ENCODE measurements around the gene TAGLN2.

TAGLN2 gene

DNA sequence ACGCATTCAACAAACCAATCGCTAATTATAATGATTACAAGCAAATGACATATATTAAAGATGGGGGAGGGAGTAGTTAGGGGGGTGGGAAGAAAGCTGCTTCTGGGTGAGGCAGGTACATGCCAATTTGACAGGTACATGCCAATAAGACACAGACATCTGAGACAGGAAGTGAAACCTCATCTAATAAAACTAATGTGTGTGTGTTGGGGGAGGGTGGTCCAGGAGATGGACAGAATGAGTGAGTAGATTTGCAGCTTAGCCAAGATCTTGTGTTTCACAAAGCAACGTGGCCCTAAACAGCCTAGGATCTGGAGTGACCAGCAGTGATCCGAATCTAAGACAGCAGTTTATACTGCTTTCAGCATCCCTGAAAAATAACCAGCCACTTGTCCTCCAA lies 36.1 kb downstream of the TAGLN2 start:
- in situ Hi-C loops (cut with MboI; ENCODE audit: low sequenced_read_pairs, unreplicated experiment), result no loop called here

GRCh38 chr1:159884296-159884695 lies 41.0 kb downstream of the TAGLN2 start:
- no peak for TF ChIP-seq CTCF (IDR thresholded peaks at IDR 0.05; ENCODE audit: borderline replicate concordance, control extremely low read depth, extremely low read depth, insufficient read depth, missing control alignments)
- in situ Hi-C loops (cut with MboI; ENCODE audit: low sequenced_read_pairs, unreplicated experiment), result no loop called here
- DNase-seq (ENCODE audit: low spot score), result no peak

More for the DNA sequence above, 36.1 kb downstream of the TAGLN2 start:
- no peak for DNase-seq (ENCODE audit: low spot score)
- no peak for TF ChIP-seq CTCF (IDR thresholded peaks at IDR 0.05; ENCODE audit: borderline replicate concordance, control extremely low read depth, extremely low read depth, insufficient read depth, missing control alignments)

DNA sequence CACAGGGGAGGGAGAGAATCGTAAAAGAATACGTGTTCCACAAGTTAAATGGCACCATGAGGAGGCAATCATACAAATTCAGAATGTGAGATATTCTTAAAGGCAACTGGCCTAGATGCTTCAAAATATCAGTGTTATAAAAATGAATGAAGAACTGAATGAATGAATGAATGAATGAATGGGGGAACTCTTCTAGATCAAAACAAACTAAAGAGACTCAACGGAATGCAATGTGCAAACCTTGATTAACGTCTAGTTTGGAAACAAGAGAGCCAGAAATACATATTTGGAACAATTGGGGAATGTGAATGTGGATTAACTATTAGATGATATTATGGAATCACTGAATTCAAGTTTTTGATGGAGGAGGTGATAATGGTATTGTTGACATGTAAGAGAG lies 42.2 kb downstream of the TAGLN2 start:
- DNase-seq (ENCODE audit: low spot score), result no peak
- in situ Hi-C loops (cut with MboI; ENCODE audit: low sequenced_read_pairs, unreplicated experiment), result no loop called here
- TF ChIP-seq CTCF (IDR thresholded peaks at IDR 0.05; ENCODE audit: borderline replicate concordance, control extremely low read depth, extremely low read depth, insufficient read depth, missing control alignments), result no peak

- DNase-seq (ENCODE audit: low spot score), result no peak
- in situ Hi-C loops (cut with MboI; ENCODE audit: low sequenced_read_pairs, unreplicated experiment), result no loop called here
Observed at GRCh38 chr1:159882527-159882862, 42.8 kb downstream of the TAGLN2 start.

GRCh38 chr1:159881622-159882526 lies 43.4 kb downstream of the TAGLN2 start:
- no peak for TF ChIP-seq CTCF (IDR thresholded peaks at IDR 0.05; ENCODE audit: borderline replicate concordance, control extremely low read depth, extremely low read depth, insufficient read depth, missing control alignments)
- DNase-seq (ENCODE audit: low spot score), result no peak
- in situ Hi-C loops (cut with MboI; ENCODE audit: low sequenced_read_pairs, unreplicated experiment), result no loop called here

More at GRCh38 chr1:159882527-159882862, 42.8 kb downstream of the TAGLN2 start:
- no peak for TF ChIP-seq CTCF (IDR thresholded peaks at IDR 0.05; ENCODE audit: borderline replicate concordance, control extremely low read depth, extremely low read depth, insufficient read depth, missing control alignments)

DNA sequence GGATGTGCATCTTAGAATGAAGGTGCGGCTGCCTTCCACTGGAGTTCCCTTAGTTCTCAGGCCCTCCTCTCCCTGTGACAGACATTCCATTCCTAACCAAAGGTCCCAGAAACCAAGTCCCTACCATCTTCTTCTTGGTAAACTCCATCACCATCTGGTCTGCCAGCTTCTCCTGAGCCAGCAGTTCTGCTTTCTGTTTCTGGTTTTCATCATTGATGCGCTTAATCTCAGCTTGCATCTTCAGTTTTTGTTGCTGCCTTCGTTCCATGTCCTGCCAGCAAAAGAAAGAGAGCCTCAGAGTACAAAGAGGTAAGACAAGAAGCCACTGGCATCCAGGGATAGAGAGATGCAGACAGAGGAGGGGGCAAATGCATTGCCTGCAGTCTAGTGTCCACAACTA lies 44.9 kb downstream of the TAGLN2 start:
- in situ Hi-C loops (cut with MboI; ENCODE audit: low sequenced_read_pairs, unreplicated experiment), result no loop called here
- TF ChIP-seq CTCF (IDR thresholded peaks at IDR 0.05; ENCODE audit: borderline replicate concordance, control extremely low read depth, extremely low read depth, insufficient read depth, missing control alignments), result no peak
- DNase-seq (ENCODE audit: low spot score), result no peak
